ENCODE data around the gene GNB1. TPM values are rescaled to one million over a fixed set of nuclear protein-coding genes. Genes with fewer than 3 reads are reported as not detected.

The GNB1 gene
- total and polyA plus RNA-seq, 2 donors (not counting 1 experiment from before 2014, with no cell fraction given), result 91.3 to 485 TPM

- Histone ChIP-seq H3K9ac (ENCODE audit: insufficient read depth, low read length) (no peak overlapping the region), H3K4me3 (replicated peaks in 1 of 4; ENCODE audit: control extremely low read depth in 1 of 4, insufficient read depth in 1 of 4, low read depth in 3 of 4, low read length in 4 of 4) (no peak overlapping the region), H3K4me2 (ENCODE audit: extremely low read depth, insufficient read depth, low read length) (no peak overlapping the region), H3K79me2 (ENCODE audit: control insufficient read depth, insufficient read depth, low read length) (no peaks in the 10 kb centered on the region), H2AFZ (ENCODE audit: low read length) (no peak overlapping the region), H3K9me3 (ENCODE audit: control insufficient read depth, insufficient read depth, low read depth, low read length) (no peaks in the 10 kb centered on the region), H3K27ac (ENCODE audit: insufficient read depth, low read length) (no peak overlapping the region), H3K4me1 (ENCODE audit: control insufficient read depth, extremely low read depth, insufficient read depth, low read length) (no peaks in the 10 kb centered on the region), H3K36me3 (ENCODE audit: control insufficient read depth, insufficient read depth, low read length) (no peaks in the 10 kb centered on the region), H3K27me3 (ENCODE audit: control insufficient read depth, insufficient read depth, low read length) (no peaks in the 10 kb centered on the region), H4K20me1 (ENCODE audit: control insufficient read depth, extremely low read depth, insufficient read depth, low read length) (no peaks in the 10 kb centered on the region)
- DNase-seq (ENCODE audit: low read depth in 2 of 2), result no peak
- TF ChIP-seq, protein P1, sequence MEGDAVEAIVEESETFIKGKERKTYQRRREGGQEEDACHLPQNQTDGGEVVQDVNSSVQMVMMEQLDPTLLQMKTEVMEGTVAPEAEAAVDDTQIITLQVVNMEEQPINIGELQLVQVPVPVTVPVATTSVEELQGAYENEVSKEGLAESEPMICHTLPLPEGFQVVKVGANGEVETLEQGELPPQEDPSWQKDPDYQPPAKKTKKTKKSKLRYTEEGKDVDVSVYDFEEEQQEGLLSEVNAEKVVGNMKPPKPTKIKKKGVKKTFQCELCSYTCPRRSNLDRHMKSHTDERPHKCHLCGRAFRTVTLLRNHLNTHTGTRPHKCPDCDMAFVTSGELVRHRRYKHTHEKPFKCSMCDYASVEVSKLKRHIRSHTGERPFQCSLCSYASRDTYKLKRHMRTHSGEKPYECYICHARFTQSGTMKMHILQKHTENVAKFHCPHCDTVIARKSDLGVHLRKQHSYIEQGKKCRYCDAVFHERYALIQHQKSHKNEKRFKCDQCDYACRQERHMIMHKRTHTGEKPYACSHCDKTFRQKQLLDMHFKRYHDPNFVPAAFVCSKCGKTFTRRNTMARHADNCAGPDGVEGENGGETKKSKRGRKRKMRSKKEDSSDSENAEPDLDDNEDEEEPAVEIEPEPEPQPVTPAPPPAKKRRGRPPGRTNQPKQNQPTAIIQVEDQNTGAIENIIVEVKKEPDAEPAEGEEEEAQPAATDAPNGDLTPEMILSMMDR (conservative IDR thresholded peaks at IDR 0.05 in 1 of 2, IDR thresholded peaks at IDR 0.05 in 1 of 2; ENCODE audit: low read depth in 1 of 2, low read length in 2 of 2), result no peak
- no peak for TF ChIP-seq EZH2 (IDR thresholded peaks at IDR 0.05; ENCODE audit: low read length, missing control alignments)
Observed at GRCh38 chr1:1899266-1899966, 8.5 kb upstream of the GNB1 start.

GRCh38 chr1:1898246-1898933 lies 7.5 kb upstream of the GNB1 start:
- Histone ChIP-seq H3K4me1 (ENCODE audit: control insufficient read depth, extremely low read depth, insufficient read depth, low read length) (peaks cover 2% of the 10 kb centered on the region), H2AFZ (ENCODE audit: low read length) (no peak overlapping the region), H3K27me3 (ENCODE audit: control insufficient read depth, insufficient read depth, low read length) (peaks cover 2% of the 10 kb centered on the region), H3K27ac (ENCODE audit: insufficient read depth, low read length) (no peak overlapping the region), H4K20me1 (ENCODE audit: control insufficient read depth, extremely low read depth, insufficient read depth, low read length) (no peaks in the 10 kb centered on the region), H3K4me2 (ENCODE audit: extremely low read depth, insufficient read depth, low read length) (no peak overlapping the region), H3K36me3 (ENCODE audit: control insufficient read depth, insufficient read depth, low read length) (no peaks in the 10 kb centered on the region), H3K4me3 (replicated peaks in 1 of 4; ENCODE audit: control extremely low read depth in 1 of 4, insufficient read depth in 1 of 4, low read depth in 3 of 4, low read length in 4 of 4) (no peak overlapping the region), H3K79me2 (ENCODE audit: control insufficient read depth, insufficient read depth, low read length) (no peaks in the 10 kb centered on the region), H3K9me3 (ENCODE audit: control insufficient read depth, insufficient read depth, low read depth, low read length) (no peaks in the 10 kb centered on the region), H3K9ac (ENCODE audit: insufficient read depth, low read length) (no peak overlapping the region)
- TF ChIP-seq EZH2 (IDR thresholded peaks at IDR 0.05; ENCODE audit: low read length, missing control alignments), result no peak
- TF ChIP-seq, protein P1 (conservative IDR thresholded peaks at IDR 0.05 in 1 of 2, IDR thresholded peaks at IDR 0.05 in 1 of 2; ENCODE audit: low read depth in 1 of 2, low read length in 2 of 2), result no peak
- DNase-seq (ENCODE audit: low read depth in 2 of 2), result no peak

- peaks cover 8% of the 10 kb centered on the region for H3K4me1 ChIP-seq (ENCODE audit: control insufficient read depth, extremely low read depth, insufficient read depth, low read length)
- peaks cover 2% of the 10 kb centered on the region for H3K27me3 ChIP-seq (ENCODE audit: control insufficient read depth, insufficient read depth, low read length)
- TF ChIP-seq EZH2 (IDR thresholded peaks at IDR 0.05; ENCODE audit: low read length, missing control alignments), result no peak
- TF ChIP-seq, protein P1 (conservative IDR thresholded peaks at IDR 0.05 in 1 of 2, IDR thresholded peaks at IDR 0.05 in 1 of 2; ENCODE audit: low read depth in 1 of 2, low read length in 2 of 2), result no peak
- H3K27ac ChIP-seq (ENCODE audit: insufficient read depth, low read length), result no peak overlapping the region
- no peak for DNase-seq (ENCODE audit: low read depth in 2 of 2)
- no peak overlapping the region for H3K9ac ChIP-seq (ENCODE audit: insufficient read depth, low read length)
- H3K4me3 ChIP-seq (replicated peaks in 1 of 4; ENCODE audit: control extremely low read depth in 1 of 4, insufficient read depth in 1 of 4, low read depth in 3 of 4, low read length in 4 of 4), result no peak overlapping the region
- no peak overlapping the region for H3K4me2 ChIP-seq (ENCODE audit: extremely low read depth, insufficient read depth, low read length)
- no peak overlapping the region for H2AFZ ChIP-seq (ENCODE audit: low read length)
- H3K9me3 ChIP-seq (ENCODE audit: control insufficient read depth, insufficient read depth, low read depth, low read length), result no peaks in the 10 kb centered on the region
- peaks cover 6% of the 10 kb centered on the region for H3K79me2 ChIP-seq (ENCODE audit: control insufficient read depth, insufficient read depth, low read length)
- H3K36me3 ChIP-seq (ENCODE audit: control insufficient read depth, insufficient read depth, low read length), result no peaks in the 10 kb centered on the region
- H4K20me1 ChIP-seq (ENCODE audit: control insufficient read depth, extremely low read depth, insufficient read depth, low read length), result no peaks in the 10 kb centered on the region
Observed at GRCh38 chr1:1895456-1896336, 4.8 kb upstream of the GNB1 start.
